HCT116 (cell line): Measurements from ENCODE around the gene NFS1. TPM values are rescaled to one million over a fixed set of nuclear protein-coding genes. Genes with fewer than 3 reads are reported as not detected.
A peak's percentile ranks its signal among the peaks of the same experiment; 100 is the strongest.

Experiments used
- ATAC-seq: fragments of 200-7000 bp; cut with Tn5 transposase; 2 replicates; pipeline ENCODE4 v1.9.1; 2020; ENCODE audit warnings: mild to moderate bottlenecking, moderate library complexity
- BruUV-seq: library from RNA; stranded (reverse); fragments of 400-500 nt; replicated peaks from 2 replicates; lab custom pipeline; 2021; lab: Mats Ljungman, UMichigan
- CTCF ChIA-PET: fragments of 300-600 bp; sonication (Branson Sonifier 250); formaldehyde crosslinking; loops from one replicate; lab custom pipeline; 2021; ENCODE audit warnings: antibody characterized with exemption; lab: Charles Lee
- POLR2A ChIA-PET: fragments of 300-600, 350-600 bp; sonication (Branson Sonifier 250); formaldehyde crosslinking; loops from one replicate; lab custom pipeline; 2021; ENCODE audit warnings: antibody characterized with exemption; lab: Charles Lee
- RAD21 ChIA-PET, 2 experiments: fragments of 300-600 bp; sonication (Branson Sonifier 250); formaldehyde crosslinking; loops; one replicate each; lab custom pipeline; 2023; ENCODE audit warnings: low total read pairs in 2 of 2; ENCODE audit not compliant: uncharacterized antibody in 2 of 2, unreplicated experiment in 2 of 2, low non-redundant PET in 1 of 2; lab: Charles Lee
- DNase-seq: peaks from one replicate; pipeline ENCODE4 v3.0.0-alpha.2; 2010; ENCODE audit warnings: low read depth, low spot score
- H2AFZ ChIP-seq: fragments of 200-600 bp; shearing (Covaris generic), sonication (generic); 2 replicates; pipeline ENCODE4 v1.6.1; 2017; ENCODE audit warnings: low read depth, mixed run types, mixed read lengths, antibody characterized with exemption, low read length; ENCODE audit not compliant: poor library complexity, severe bottlenecking
- H3K27ac ChIP-seq: 2 replicates; pipeline ENCODE4 v1.5.1; 2012; ENCODE audit warnings: low read depth, low read length
- H3K27me3 ChIP-seq: fragments of 200-600 bp; sonication (generic); 2 replicates; pipeline ENCODE4 v1.6.1; 2016; ENCODE audit warnings: mixed run types, low read length, mixed read lengths; ENCODE audit not compliant: insufficient read depth
- H3K36me3 ChIP-seq, 2 experiments: fragments of 200-500 bp in 1 of 2; fragments of 200-600 bp in 1 of 2; sonication (Bioruptor generic) in 1 of 2; sonication (generic) in 1 of 2; 2 replicates each; pipeline versions ENCODE4 v1.5.1 to v1.6.1; 2014 to 2016; ENCODE audit warnings: low read length in 2 of 2, inconsistent platforms in 1 of 2, mixed read lengths in 1 of 2, mixed run types in 1 of 2; ENCODE audit not compliant: insufficient read depth in 2 of 2, control insufficient read depth in 1 of 2
- H3K4me1 ChIP-seq, 2 experiments: fragments of 200-600 bp in 1 of 2; sonication (generic) in 1 of 2; 2 replicates each; pipeline versions ENCODE4 v1.5.1 to v1.6.1; 2012 to 2017; ENCODE audit warnings: low read length in 2 of 2, inconsistent platforms in 1 of 2, mild to moderate bottlenecking in 1 of 2, mixed read lengths in 1 of 2, mixed run types in 1 of 2, moderate library complexity in 1 of 2; ENCODE audit not compliant: insufficient read depth in 2 of 2, control insufficient read depth in 1 of 2
- H3K4me2 ChIP-seq: fragments of 200-600 bp; sonication (generic); 2 replicates; pipeline ENCODE4 v1.6.1; 2017; ENCODE audit warnings: mixed run types, low read length, mixed read lengths
- H3K4me3 ChIP-seq, 2 experiments: fragments of 200-600 bp in 1 of 2; sonication (generic) in 1 of 2; replicated peaks in 1 of 2; 2 replicates each; pipeline ENCODE4 v1.5.1; 2011 to 2016; ENCODE audit warnings: low read length in 2 of 2, control low read depth in 1 of 2, low read depth in 1 of 2, mild to moderate bottlenecking in 1 of 2, mixed read lengths in 1 of 2, mixed run types in 1 of 2
- H3K79me2 ChIP-seq: fragments of 200-600 bp; sonication (generic); 2 replicates; pipeline ENCODE4 v1.6.1; 2017; ENCODE audit warnings: mild to moderate bottlenecking, mixed run types, low read length, moderate library complexity, mixed read lengths; ENCODE audit not compliant: insufficient read depth
- H3K9ac ChIP-seq: fragments of 200-600 bp; sonication (generic); 2 replicates; pipeline ENCODE4 v1.6.1; 2016; ENCODE audit warnings: low read length, mixed read lengths
- H3K9me2 ChIP-seq: fragments of 200-600 bp; sonication (generic), shearing (Covaris generic); 2 replicates; pipeline ENCODE4 v1.6.1; 2017; ENCODE audit warnings: mixed run types, mild to moderate bottlenecking, moderate library complexity; ENCODE audit not compliant: insufficient read depth
- H3K9me3 ChIP-seq, 2 experiments: fragments of 200-500 bp in 1 of 2; fragments of 200-600 bp in 1 of 2; sonication (Bioruptor generic) in 1 of 2; sonication (generic) in 1 of 2; 2 replicates each; pipeline ENCODE4 v1.6.1; 2014 to 2017; ENCODE audit warnings: low read length in 2 of 2, mixed read lengths in 2 of 2, inconsistent platforms in 1 of 2, low read depth in 1 of 2, mild to moderate bottlenecking in 1 of 2, mixed run types in 1 of 2, moderate library complexity in 1 of 2; ENCODE audit not compliant: control insufficient read depth in 1 of 2, insufficient read depth in 1 of 2
- H4K20me1 ChIP-seq: fragments of 200-600 bp; sonication (generic), shearing (Covaris generic); 2 replicates; pipeline ENCODE4 v1.6.1; 2017; ENCODE audit warnings: mixed run types, mild to moderate bottlenecking, moderate library complexity; ENCODE audit not compliant: insufficient read depth
- ATF3 ChIP-seq: IDR thresholded peaks from 2 replicates; pipeline ENCODE4 v1.6.1; 2012
- CEBPB ChIP-seq: IDR thresholded peaks from 2 replicates; pipeline ENCODE4 v1.6.1; 2012; ENCODE audit warnings: low read depth
- EGR1 ChIP-seq: IDR thresholded peaks from 2 replicates; pipeline ENCODE4 v1.6.1; 2012; ENCODE audit warnings: low read depth
- ELF1 ChIP-seq: IDR thresholded peaks from 2 replicates; pipeline ENCODE4 v1.6.1; 2012; ENCODE audit warnings: low read depth, borderline replicate concordance
- EZH2 ChIP-seq: fragments of 200-600 bp; sonication (generic); IDR thresholded peaks from 2 replicates; pipeline ENCODE4 v1.6.1; 2017; ENCODE audit warnings: antibody characterized with exemption, mixed run types
- EZH2phosphoT487 ChIP-seq: fragments of 200-600 bp; IDR thresholded peaks from 2 replicates; pipeline ENCODE4 v1.6.1; 2018; ENCODE audit warnings: antibody characterized with exemption, borderline replicate concordance
- FOSL1 ChIP-seq: IDR thresholded peaks from 2 replicates; pipeline ENCODE4 v1.6.1; 2012; ENCODE audit warnings: low read depth
- JUND ChIP-seq: IDR thresholded peaks from 2 replicates; pipeline ENCODE4 v1.6.1; 2012
- MAX ChIP-seq: IDR thresholded peaks from 2 replicates; pipeline ENCODE4 v1.6.1; 2012
- POLR2A ChIP-seq: IDR thresholded peaks from 2 replicates; pipeline ENCODE4 v1.7.0; 2011; ENCODE audit warnings: borderline replicate concordance; ENCODE audit not compliant: insufficient read depth, insufficient read length; ENCODE audit errors: extremely low read depth
- POLR2AphosphoS5 ChIP-seq: IDR thresholded peaks from 2 replicates; pipeline ENCODE4 v1.6.1; 2011; ENCODE audit warnings: mild to moderate bottlenecking, low read depth, low read length, moderate library complexity
- RAD21 ChIP-seq: IDR thresholded peaks from 2 replicates; pipeline ENCODE4 v1.6.1; 2012; ENCODE audit warnings: low read depth, mild to moderate bottlenecking
- REST ChIP-seq: IDR thresholded peaks from 2 replicates; pipeline ENCODE4 v1.6.1; 2012; ENCODE audit warnings: low read depth
- SP1 ChIP-seq: IDR thresholded peaks from 2 replicates; pipeline ENCODE4 v1.6.1; 2012; ENCODE audit warnings: low read depth
- SRF ChIP-seq: IDR thresholded peaks from 2 replicates; pipeline ENCODE4 v1.6.1; 2012; ENCODE audit warnings: low read depth
- TCF7L2 ChIP-seq: IDR thresholded peaks from 2 replicates; pipeline ENCODE4 v1.7.0; 2011; ENCODE audit warnings: borderline replicate concordance, inconsistent platforms; ENCODE audit not compliant: insufficient read depth, insufficient read length; ENCODE audit errors: extremely low read depth
- YY1 ChIP-seq: IDR thresholded peaks from 2 replicates; pipeline ENCODE4 v1.6.1; 2011; ENCODE audit warnings: low read length, low read depth, moderate library complexity, mild to moderate bottlenecking; ENCODE audit not compliant: insufficient replicate concordance; ENCODE audit errors: extremely low read depth
- ZBTB33 ChIP-seq: IDR thresholded peaks from 2 replicates; pipeline ENCODE4 v1.6.1; 2011; ENCODE audit warnings: mild to moderate bottlenecking, low read length, moderate library complexity; ENCODE audit not compliant: insufficient replicate concordance; ENCODE audit errors: extremely low read depth
- ZFX ChIP-seq: fragments of 450-650 bp; IDR thresholded peaks from 2 replicates; pipeline ENCODE4 v1.6.1; 2017
- ZNF274 ChIP-seq: fragments of 200-500 bp; sonication (Bioruptor generic); IDR thresholded peaks from 2 replicates; pipeline ENCODE4 v1.6.1; 2014; ENCODE audit warnings: mild to moderate bottlenecking, low read depth, low read length, inconsistent platforms
- intact Hi-C: fragments of 100-400 bp; cut with micrococcal nuclease; formaldehyde crosslinking; loops from 2 replicates; pipeline ENCODE4 v1.10.0; 2022
- total RNA-seq: library from RNA; stranded (reverse); gene quantifications from one replicate; pipeline ENCODE4 v1.2.1, GENCODE V29; 2021; ENCODE audit not compliant: unreplicated experiment

NFS1 gene
- total RNA-seq, 1 experiment from 2014 or later, result 33.9 TPM

- Histone ChIP-seq H2AFZ (no peak within 1 kb of the TSS), H3K27me3 (no peaks in the 10 kb centered on the region), H3K4me2 (peak within 1 kb of the TSS; percentile 90), H3K4me1 (peaks cover 10 to 28% of the 10 kb centered on the region in 2 experiments), H3K79me2 (peaks cover 58% of the 10 kb centered on the region), H3K36me3 (peaks cover 20 to 32% of the 10 kb centered on the region in 2 experiments), H3K9ac (peak within 1 kb of the TSS; percentile 99), H3K9me3 (no peaks in the 10 kb centered on the region), H3K9me2 (no peaks in the 10 kb centered on the region), H3K27ac (peak within 1 kb of the TSS; percentile 91), H3K4me3 (peak within 1 kb of the TSS; percentile 77 to 97), H4K20me1 (peaks cover 25% of the 10 kb centered on the region; the same call in 1 of the 2 replicates)
- DNase-seq (peak; percentile 100), ATAC-seq (peak; percentile 94)
- ChIA-PET RAD21 (interaction anchor here in 1 of 2 experiments (0.7 kb wide), 2 partner anchors 29 to 151 kb away, joined by 3 read pairs; partner anchors contain the start of gene PHF20), CTCF (interaction anchor here (1.0 to 1.8 kb wide), 5 partner anchors 29 to 251 kb away, joined by 4 to 10 read pairs (median 5); partner anchors contain the start of gene SCAND1), POLR2A (interaction anchor here (0.6 to 5.2 kb wide), 42 partner anchors 8 to 385 kb away, joined by 3 to 58 read pairs (median 5); partner anchors contain the start of genes CPNE1, ERGIC3, NFS1 and PHF20)
- intact Hi-C loops, result loop anchor here (2.0 to 10.0 kb wide), 2 partner anchors 143 to 213 kb away; partner anchors contain the start of gene SCAND1
- BruUV-seq, result no TSS peak
- no peak for TF ChIP-seq ZNF274
- 0 out of 2 replicates have a peak, but pooled peaks have one; percentile 62 for TF ChIP-seq SRF
- TF ChIP-seq ATF3, result no peak
- peak; percentile 70 for TF ChIP-seq POLR2A
- TF ChIP-seq ELF1, result no peak
- TF ChIP-seq MAX, result peak; percentile 96
- TF ChIP-seq ZFX, result peak; percentile 99
- TF ChIP-seq YY1, result peak; percentile 96
- TF ChIP-seq ZBTB33, result peak; percentile 100
- peak; percentile 100 for TF ChIP-seq CEBPB
- TF ChIP-seq RAD21, result no peak
- TF ChIP-seq EZH2, result no peak
- TF ChIP-seq POLR2AphosphoS5, result peak; percentile 89
- TF ChIP-seq JUND, result peak; percentile 61
- TF ChIP-seq SP1, result peak; percentile 99
- TF ChIP-seq EZH2phosphoT487, result no peak
- no peak for TF ChIP-seq REST
- TF ChIP-seq EGR1, result peak; percentile 99
- TF ChIP-seq FOSL1, result no peak; the same call in 1 of the 2 replicates
- TF ChIP-seq TCF7L2, result peak; percentile 74
Measured at GRCh38 chr20:35741892-35742740, 43.0 kb upstream of the NFS1 start, which contains the start of gene RBM39. Gene RBM39 (minus strand): TSS chr20:35742260. CDS start chr20:35740874, 1,386 bp downstream.
